Fibroblast of skin of right quadriceps (primary cell): ENCODE results near the gene DPP8.
A peak's percentile ranks its signal among the peaks of the same experiment; 100 is the strongest.

ENCODE experiments used
- DNase-seq: peaks from one replicate; pipeline ENCODE4 v3.0.0-alpha.2; 2013

Gene DPP8

DNA sequence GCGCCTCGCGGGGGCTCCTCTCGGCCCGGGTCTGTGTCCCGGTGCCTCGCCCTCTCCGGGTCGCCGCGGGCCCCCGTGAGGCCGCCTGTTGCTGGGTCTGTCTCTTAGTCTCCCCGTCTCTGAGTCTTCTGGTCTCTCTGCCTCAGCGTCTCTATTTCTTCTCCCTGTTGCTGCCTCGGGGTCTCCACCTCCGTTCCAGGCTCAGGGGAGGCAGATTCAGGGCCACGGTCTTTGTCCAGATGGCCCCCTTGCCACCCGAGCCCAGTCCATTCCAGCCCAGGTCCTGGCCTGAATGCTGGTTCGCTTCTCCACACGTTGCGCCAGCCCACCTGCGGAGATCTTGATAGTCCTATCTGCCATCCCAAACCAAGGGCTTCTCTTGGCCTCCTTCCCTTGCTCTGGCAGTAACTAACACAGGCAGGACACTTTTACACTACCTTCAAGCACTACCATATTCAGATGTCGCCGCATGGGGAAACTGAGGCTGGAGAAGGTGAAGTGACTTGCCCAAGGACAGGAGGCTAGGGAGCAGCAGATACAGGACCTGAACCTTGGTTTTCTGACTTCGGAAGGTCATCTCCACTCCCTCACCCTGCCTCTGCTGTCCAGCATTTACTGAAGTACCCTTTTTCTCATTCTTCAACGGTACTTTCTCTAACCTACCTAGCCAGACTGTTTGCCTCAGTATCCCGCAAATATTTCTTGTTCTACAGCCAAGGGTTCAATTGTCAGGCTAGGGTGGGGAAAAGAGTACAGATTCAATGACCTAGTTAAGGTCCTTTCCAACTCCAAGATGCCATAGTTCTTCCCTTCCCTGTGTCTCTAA lies 94.1 kb downstream of the DPP8 start:
- no peak for DNase-seq

DNA sequence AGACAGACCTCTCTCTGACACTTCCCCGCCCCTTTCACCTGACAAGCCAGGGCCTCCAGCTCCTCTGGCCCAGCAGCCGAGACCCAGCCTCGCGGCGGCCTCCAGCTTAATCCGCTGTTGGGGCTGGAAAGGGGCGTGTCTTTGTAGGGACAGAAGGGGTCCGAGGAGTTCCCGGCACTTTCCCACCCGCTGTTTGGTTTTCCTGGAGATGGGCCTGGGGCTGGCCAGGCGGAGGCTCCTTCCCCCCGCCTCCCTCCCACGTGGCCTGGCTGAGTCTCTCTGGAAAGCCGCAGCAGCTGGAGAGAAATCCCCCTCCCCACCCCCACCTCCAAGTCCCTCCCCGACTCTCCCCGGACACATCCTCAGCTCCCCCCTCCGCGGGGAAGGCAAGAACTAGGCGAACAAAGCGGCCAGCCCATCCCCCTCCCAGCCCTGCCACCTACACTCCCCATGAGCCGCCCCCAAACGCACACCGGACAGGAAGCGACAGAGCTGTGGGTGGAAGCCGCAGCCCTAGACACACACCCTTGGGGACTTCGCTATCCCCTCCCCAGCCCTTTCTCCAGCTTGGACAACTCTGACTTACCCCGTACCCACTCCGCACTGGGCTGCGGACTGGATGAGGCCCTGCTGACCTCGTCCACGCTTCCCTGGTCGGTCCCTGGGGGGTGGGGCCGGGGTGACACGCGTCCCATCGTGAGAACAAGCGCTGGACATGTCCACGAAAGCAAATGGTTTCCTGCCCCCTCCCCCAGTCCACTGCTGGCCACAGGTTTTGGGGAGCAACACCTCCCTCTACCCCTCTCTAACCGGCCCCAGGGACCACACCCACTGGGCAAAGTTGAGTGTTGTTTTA lies 95.9 kb downstream of the DPP8 start:
- peak; percentile 93 for DNase-seq

DNA sequence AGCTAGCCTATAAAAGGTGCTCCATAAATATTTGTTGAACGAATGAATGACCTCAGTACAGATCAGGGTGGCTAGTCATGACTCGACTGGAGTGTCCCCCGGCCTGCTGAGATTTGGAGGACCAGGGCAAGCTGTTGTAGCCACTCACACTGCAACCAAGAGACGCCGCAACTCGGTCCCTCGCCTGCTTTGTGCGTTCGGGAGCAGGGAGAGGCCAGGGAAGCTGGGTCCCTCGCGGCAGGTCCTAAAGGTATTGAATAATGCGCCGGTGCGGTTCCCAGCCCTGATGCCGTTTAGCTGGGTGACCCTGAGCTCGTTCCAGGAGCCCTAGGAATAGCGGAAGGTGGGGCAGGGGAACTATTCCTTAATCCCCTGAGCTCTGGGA lies 96.5 kb downstream of the DPP8 start:
- DNase-seq, result no peak

DNA sequence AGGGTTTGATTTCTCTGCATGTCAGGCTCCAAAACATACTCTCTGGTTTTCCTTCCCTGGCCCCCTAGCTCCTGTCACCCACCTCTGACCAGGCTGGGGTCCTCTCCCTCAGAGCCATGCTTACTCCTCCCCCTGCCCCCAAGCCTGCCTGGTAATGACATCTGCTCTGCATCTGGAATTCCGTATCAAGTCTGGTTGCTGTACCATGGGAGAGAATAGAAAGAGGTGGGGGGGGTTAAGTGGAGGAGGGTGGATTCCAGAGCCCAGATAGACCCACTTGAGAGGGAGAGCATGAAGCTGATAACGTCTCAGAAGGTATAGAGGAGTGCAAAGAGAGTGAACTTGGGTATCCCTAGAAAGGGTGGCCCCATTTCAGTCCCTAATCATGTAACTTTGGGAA lies 98.9 kb downstream of the DPP8 start:
- DNase-seq, result no peak

DNA sequence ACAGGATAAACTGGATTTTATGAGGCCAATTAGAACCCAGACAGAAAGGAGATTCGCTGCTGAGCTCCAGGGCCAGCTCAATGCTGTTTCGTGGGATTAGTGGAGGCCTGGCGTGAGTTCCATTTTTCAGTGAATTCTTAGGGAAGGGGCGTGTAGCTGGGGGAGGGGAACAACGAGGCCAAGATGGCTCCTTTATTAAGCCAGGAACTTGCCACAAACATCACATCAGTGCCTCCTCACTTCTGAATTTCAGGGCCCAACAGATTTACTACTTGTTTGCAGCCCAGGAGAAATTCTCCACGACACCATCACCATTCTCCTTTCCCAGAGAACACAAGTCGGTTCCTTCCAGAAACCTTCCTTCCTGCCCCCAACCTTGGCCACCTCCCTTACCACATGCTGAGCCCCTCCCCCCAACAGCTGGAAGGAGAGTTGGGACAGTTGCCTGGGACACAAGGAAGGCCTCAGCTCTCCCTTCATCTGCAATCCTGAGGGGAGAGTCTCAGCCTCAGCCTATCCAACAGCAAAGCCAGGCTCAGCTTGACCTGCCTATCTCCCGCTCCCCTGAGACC lies 100.6 kb downstream of the DPP8 start:
- peak; percentile 77 for DNase-seq

DNA sequence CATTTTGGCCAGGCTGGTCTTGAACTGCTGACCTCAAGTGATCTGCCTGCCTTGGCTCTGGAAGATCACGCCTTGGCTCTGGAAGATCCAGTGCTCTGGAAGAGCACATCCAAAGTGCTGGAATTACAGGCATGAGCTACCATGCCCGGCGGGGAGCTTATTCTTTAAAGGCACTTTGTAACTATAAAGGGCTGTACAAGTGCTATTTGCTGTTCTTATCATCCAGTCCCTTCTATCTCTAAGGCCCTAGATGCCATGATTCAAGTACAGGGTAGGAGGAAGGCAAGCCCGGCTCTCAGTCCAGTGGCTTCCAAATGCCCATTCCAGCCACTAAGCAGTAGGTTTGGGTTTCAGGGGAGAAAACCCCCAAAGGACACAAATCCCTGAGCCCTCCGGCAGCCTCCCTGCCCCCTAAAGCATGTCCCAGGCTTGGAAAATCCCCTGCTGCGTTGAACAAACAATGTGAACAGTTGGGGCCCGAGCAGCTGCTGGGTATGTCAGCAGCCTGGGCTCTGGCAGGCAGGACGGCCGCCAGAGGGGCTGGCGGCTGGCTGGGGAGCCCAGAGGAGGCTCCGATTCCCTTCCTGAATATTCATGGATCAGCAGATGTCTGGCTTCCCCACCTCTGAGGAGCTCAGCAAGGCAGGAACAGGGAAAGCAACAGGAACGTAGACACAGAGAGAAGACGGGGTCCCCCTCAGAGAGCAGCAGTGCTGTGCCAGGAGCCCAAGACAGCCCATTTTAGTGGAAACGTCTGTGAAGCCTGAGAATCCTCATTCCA lies 102.5 kb downstream of the DPP8 start:
- DNase-seq, result peak; percentile 73

DNA sequence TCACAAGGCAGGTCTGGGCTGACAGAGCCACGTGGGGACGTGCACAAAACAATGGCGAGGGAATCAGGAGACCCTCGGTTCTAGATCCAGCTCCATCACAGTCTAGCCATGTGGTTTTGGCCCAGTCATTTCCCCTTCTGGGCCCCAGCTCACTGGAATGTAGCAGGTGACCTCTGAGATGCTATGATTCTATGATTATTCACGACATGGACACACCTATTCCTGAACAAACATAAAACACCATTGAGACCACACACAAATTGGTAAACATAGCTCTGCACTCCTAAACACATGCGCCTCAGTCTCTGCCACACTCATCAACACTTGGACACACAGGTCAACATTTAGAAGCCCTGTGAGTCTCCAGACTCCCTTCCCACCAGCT lies 103.7 kb downstream of the DPP8 start:
- no peak for DNase-seq

DNA sequence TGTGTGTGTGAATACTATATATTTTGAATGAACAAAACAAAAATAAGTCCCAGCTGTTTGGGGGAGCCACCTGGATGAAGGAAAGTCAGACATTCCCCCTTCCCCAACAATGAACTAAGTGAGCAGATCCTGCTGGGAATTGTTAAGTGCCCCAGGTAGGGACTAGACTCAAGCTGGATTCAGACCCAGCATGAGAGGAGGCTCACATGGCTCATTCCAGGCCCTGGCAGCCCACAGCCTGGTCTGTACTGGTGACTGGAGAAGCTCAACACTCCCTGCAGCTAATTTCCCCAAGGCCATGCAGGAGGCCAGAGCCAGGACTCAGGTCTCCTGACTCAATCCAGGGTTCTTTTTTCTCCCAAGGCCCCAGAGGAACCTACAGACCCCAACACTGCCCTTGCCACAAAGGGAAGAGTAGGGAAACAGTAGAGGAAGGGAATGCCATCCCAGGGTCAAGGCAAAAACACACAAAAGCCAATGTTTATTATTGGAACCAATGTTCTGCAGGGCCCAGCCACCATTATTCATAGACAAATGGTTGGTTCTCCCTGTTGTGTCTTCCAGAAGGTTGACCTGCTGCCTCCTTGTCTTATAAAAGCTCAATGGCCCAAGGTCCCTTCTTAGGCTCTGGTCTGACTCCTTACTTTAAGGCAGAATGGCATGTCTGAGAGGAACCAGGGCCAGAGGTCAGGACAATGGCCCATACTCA lies 104.3 kb downstream of the DPP8 start:
- DNase-seq, result no peak

DNA sequence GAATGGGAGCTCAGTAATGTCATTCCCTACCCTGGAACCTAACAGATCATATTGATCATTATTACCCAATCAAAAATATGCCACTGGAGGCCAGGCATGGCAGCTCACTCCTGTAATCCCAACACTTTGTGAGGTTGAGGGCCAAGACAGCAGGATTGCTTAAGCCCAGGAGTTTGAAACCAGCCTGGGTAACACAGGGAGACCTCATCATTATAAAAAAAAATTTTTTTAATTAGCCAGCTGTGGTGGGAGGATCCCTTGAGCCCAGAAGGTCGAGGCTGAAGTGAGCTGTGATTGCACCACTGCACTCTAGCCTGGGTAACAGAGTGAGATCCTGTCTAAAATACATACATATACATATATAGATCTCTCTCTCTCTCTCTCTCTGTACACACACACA lies 104.9 kb downstream of the DPP8 start:
- no peak for DNase-seq

DNA sequence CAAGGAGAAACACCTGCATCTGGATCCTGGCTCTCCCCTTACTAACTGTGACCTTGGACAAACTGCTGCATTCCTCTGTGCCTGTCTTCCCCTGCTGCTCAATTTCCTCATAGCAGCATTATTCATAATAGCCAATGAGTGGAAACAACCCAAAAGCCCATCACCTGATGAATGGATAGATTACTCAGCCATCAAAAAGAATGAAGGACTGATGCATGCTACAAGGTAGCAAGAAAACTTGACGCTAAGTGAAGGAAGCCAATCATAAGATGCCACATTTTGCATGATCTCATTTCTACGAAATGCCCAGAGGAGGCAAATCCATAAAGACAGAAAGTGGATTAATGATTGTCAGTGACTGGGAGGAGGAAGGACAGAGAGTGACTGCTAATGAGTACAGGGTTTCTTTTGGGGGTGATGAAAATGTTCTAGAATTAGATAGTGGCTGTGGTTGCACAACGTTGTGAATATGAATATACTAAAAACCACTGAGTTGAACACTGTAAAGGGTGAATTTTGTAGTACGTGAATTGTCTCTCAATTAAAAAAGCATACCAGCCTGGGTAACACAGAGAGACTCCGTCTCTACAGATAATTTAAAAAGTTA lies 105.9 kb downstream of the DPP8 start:
- peak; percentile 27 for DNase-seq

DNA sequence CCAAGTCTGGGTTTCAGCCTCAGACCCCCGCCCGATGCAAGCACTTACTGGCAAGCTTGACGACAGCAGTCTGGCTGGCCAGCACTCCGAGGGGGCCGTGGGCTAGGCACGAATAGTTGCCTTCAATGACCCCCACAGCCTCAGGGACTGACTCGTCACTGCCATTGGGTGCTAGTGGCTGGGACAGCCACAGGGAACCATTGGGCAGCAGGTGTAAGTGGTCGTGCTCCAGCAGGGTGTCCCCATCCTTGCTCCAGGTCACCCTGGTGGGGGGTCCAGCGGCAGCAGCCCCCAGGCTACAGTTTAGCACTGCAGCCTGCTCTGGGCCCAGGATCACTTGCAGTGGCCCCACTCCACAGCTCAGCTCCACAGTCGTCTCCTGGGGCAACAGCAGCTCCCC lies 106.5 kb downstream of the DPP8 start:
- no peak for DNase-seq

DNA sequence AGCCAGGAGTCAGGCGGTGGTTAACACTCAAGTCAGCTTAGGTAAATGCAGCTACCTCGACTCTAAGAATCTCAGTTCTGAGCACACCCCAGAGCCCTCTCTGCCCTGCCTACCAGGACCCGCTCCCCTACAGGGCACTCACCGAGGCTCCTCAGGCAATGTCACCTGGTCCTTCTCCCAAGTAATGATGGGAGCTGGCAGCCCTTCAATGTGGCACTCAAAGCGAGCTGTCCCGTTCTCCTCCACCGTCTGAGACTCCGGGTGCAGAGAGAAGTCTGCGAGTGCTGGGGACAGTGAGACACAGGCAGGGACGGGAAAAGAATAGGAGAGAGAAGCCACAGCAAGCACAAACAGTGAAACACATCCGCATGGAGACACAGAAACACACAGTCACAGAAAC lies 107.5 kb downstream of the DPP8 start:
- DNase-seq, result no peak

DNA sequence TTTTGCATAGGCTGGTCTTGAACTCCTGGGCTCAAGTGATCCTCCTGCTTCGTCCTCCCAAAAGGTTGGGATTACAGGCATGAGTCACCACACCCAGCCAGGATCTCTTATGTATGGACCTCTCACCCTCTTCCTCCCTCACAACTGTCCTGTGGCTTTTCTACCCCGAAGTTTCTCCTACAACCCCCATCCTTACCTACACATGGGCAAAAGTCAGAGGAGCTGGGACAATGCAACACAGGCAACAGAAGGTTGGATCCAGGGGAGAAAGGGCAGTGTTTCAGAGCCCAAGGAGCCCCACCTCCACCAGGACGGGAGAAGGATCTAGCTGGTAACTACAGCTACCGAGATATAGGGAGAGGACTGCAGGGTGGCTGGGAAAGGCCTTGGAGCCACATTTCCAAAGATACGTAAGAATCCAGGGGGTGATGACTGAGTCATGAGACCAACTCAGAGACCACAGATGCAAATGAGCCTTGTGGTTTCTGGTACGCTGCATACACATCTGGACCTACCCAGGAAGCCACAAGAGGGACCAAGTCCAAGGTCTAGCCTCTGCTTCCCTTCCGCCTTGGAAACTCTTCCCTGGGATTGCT lies 108.4 kb downstream of the DPP8 start:
- peak; percentile 98 for DNase-seq

DNA sequence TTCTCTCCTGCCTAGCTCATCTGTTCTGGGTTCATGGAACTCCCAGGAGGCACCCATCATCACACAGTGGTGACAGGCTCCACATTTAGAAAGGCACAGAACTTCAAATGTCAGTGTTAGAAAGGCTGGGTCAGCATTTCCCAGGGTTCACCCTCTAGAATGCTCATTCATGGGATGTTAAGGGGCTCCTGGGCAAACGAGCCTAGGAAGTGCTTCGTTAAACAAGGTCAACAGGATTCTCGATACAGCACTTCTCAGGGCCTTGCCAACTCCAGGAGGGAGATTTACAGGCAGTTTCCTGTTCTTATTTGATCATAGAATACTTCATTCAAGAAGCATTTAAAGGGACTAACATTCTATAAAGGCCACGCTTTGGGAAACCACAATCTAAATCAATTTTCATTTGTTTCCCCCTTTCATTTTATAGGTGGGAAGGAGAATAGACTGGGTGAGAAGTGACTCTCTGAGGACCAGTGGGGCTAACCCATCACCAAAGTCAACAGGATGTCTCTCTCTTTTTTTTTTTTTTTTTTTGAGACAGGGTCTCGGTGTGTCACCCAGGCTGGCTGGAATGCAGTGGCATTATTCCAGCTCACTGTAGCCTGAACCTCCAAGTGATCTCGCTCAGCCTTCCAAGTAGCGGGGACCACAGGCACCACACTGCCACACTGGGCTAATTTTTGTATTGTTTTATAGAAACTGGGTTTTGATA lies 109.0 kb downstream of the DPP8 start:
- peak; percentile 54 for DNase-seq

DNA sequence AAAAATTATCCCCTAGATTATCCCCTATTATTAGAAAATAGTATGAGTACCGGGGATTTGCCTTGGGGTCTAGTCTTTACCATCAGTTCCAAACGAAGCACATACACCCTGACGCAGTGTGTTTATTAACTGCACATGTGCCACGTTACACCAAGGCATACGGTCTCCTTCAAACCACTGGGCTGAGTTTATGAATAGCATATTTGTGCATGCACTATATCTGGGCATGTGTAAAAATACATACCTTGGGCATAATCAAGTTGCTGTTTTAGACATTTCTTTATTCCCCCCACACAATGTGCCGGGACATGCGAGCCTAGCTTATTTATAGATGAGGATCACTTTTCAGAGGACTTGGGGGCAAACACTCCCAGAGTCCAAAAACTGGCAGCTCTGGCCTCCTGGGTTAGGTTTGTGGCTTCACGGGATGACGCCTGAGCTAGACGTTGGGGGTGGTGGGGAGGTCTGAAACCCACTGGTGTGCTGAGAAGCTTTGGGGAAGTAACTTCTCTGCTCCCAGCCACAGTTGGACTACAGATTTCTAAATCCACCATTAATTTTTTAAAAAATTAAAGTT lies 111.0 kb downstream of the DPP8 start:
- DNase-seq, result peak; percentile 66

DNA sequence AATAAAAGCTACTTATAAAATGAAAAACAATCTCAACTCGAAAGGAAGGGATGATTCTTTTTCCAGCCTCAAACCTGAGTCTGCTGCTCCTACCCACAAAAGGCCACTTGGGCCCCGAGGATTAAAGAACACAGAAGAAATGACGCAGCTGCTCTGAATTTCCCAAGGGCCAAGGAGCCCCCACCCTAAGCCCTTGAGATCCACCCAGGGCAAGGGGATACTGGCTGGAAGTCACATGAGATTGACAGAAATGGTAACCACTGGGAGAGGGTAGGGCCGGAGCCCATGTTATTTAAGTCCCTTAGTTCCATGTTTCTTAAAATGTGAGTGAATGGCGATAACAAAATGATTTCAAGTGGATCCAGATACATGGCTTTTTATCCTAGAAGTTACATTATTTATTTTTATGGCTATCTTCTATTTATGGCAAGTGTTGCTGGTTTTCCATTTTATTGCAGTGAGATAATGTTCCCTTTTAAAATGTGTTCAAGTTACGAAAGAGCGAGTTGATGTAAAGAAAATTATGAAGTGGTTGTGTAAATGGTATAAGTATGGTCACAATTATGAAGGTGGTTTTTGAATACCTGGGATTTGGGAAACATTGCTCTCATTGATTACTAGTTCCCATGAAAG lies 111.6 kb downstream of the DPP8 start:
- peak; percentile 58 for DNase-seq

DNA sequence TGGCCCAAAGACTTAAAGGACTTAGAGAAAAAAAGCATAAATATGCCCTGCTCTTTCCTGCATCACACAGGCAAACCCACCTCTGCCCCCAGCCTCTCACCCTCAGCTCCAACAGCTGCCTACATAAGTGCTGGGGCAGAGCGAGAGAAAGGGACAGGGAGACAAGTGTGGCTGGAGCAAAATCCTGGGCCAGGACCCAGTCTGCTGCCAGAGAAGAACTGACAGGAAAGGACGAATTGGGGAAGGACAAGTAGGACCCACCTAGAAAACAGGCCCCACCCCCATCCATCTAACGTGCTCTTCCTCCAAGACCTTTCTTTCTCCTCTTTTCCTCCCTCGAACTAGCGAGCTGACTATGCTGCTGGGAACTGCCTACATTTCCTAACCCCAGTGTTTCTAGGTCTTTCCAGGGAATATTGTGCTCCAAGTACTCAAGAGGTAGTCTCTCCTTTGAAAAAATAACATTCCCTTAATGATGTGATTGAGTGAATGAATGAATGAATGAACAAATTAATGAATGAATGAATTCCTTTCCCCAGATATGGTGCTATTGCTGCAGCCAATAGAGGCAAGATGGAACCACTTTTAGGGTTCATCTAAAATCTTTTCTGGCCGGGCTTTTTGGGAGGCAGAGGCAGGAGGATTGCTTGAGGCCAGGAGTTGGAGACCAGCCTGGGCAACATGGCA lies 113.2 kb downstream of the DPP8 start:
- no peak for DNase-seq

DNA sequence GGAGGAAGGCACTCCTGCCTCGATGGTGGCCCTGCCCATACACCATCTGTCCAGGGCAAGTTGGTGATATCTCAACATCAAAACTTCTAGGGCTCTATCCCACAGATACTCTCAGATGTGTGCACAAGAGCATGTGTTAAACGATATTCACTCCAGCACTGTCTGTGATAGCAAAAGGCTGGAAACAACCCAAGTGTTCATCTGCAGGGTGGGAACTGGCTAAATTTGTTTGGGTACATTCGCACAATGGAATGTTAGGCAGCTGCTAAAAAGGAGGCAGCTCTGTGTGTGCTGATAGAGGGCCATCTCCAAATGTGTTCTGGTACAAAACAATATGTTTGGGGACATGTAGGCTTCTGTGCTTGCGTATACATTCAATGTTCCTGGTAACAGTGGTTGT lies 114.5 kb downstream of the DPP8 start:
- DNase-seq, result no peak

DNA sequence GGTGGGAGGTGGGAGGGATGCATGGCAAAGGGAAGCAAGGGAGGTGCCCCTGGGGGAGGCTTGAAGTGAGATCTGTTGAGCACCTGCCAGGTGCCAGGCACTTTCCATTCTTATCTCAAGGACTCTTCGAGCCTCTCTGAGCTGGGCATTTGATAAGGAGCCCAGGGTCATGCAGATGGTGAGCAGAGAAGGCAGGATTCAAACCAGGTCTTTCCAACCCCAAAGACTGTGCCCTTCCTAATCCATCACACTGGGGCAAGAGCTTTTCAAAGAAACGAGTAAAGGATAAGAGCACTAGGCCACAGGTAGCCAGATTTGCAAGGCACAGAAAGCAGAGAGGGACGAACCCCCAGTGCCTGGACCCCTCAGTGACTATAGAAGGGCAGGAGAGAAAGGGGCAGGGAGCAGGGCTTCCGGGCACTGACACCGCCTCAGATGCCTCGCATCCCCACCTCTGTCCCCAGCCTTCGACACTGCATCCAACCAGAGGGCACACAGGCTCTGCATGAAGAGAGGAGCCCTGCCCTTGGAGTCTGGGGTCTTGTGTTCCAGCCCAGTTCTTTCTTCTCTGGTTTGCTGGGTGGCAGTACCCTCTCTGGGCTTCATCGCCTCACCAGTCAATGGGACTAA lies 115.8 kb downstream of the DPP8 start:
- DNase-seq, result no peak
